Measurements from ENCODE around the gene MED23.

The MED23 gene, protein sequence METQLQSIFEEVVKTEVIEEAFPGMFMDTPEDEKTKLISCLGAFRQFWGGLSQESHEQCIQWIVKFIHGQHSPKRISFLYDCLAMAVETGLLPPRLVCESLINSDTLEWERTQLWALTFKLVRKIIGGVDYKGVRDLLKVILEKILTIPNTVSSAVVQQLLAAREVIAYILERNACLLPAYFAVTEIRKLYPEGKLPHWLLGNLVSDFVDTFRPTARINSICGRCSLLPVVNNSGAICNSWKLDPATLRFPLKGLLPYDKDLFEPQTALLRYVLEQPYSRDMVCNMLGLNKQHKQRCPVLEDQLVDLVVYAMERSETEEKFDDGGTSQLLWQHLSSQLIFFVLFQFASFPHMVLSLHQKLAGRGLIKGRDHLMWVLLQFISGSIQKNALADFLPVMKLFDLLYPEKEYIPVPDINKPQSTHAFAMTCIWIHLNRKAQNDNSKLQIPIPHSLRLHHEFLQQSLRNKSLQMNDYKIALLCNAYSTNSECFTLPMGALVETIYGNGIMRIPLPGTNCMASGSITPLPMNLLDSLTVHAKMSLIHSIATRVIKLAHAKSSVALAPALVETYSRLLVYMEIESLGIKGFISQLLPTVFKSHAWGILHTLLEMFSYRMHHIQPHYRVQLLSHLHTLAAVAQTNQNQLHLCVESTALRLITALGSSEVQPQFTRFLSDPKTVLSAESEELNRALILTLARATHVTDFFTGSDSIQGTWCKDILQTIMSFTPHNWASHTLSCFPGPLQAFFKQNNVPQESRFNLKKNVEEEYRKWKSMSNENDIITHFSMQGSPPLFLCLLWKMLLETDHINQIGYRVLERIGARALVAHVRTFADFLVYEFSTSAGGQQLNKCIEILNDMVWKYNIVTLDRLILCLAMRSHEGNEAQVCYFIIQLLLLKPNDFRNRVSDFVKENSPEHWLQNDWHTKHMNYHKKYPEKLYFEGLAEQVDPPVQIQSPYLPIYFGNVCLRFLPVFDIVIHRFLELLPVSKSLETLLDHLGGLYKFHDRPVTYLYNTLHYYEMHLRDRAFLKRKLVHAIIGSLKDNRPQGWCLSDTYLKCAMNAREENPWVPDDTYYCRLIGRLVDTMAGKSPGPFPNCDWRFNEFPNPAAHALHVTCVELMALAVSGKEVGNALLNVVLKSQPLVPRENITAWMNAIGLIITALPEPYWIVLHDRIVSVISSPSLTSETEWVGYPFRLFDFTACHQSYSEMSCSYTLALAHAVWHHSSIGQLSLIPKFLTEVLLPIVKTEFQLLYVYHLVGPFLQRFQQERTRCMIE (N-terminal part only)

GRCh38 chr6:131627724-131628682 is at the start of gene MED23:
Gene MED23 (minus strand): TSS chr6:131628242. CDS start chr6:131628049, 193 bp downstream.
- no peak for FAIRE-seq

DNA sequence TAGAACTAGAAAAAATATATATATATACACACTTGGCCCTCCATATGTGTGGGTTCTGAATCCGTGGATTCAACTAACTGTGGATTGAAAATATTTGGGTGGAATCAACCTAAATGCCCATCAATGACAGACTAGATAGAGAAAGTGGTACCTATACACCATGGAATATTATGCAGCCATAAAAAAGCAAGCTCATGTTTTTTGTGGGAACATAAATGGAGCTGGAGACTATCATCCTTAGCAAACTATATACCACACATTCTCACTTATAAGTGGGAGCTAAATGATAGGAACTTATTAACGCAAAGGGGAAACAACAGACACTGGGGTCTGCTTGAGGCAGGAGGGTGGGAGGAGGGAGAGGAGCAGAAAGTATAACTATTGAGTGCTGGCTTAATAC is 45.1 kb upstream of the MED23 start:
- no peak for FAIRE-seq

DNA sequence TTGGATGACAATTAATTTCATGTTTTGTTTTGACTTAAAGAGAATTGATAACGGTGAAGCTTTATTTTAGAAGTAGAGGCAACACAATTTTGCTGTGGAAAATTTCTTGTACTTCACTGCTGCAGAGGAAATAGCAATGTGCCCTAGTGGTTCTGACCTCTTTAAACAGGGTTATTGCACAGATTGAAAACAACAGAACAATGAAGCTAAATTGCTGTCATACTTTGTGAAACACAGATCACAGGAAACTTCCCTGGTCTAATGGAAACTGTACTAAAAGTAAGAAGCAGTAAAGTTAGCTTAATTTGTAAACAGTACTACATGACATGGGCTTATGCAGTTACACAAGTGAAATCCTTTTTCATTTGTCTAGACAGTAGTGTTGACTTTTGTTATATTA is 41.8 kb upstream of the MED23 start:
- no peak for FAIRE-seq

DNA sequence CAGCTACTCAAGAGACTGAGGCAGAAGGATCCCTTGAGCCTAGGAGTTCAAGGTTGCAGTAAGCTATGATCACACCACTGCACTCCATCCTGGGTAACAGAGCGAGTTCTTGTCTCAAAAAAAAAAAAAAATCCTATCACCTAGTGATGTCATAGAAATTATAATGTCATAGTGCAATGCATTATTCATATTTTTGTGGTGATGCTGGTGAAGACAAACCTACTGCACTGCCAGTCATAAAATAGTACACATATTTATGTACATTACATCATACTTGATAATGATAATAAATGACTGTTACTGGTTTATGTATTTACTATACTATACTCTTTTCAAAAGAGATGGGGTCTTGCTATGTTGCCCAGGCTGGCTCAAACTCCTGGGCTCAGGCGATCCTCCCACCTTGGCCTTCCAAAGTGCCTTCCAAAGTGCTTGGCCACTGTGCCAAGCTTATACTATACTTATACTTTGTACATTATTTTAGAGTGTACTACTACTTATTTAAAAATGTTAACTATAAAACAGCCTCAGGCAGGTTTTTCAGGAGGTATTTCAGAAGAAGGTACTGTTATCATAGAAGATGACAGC is 35.6 kb upstream of the MED23 start:
- no peak for FAIRE-seq

DNA sequence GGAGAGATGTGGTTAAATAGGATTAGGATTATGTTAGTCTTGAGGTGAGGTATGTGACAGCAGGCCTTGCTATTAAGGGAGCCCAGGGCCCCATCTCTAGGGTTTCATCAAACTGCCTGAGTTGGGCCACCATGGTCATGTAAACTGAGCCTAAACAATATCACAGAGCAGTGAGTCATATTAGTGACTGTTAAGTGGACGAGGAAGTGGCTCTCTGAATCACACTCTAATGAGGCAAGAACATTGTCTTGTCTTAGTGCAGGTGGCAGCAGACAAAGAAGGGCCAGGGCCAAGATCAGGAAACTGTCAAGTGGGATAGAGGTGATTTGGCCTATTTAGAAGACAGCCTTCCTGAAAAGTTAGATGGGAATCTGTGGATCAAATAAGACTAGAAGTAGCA is 32.2 kb upstream of the MED23 start:
- no peak for FAIRE-seq

DNA sequence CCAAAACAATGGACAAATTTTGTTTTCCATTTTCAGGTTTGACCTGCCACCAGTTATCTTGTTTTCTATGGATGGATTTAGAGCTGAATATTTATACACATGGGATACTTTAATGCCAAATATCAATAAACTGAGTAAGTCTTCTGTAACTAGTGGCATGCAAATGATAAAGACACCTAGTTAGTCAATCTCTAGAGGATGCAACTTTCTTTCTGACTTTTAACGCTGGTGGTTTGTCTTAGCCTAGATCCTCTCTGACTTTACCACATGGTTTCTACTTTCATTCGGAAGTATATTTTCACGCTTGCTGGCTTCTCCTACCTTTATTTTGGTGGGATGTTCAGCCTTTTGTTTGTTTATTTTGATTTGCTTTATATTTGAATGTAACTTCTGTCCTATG is 30.2 kb upstream of the MED23 start:
- no peak for FAIRE-seq

DNA sequence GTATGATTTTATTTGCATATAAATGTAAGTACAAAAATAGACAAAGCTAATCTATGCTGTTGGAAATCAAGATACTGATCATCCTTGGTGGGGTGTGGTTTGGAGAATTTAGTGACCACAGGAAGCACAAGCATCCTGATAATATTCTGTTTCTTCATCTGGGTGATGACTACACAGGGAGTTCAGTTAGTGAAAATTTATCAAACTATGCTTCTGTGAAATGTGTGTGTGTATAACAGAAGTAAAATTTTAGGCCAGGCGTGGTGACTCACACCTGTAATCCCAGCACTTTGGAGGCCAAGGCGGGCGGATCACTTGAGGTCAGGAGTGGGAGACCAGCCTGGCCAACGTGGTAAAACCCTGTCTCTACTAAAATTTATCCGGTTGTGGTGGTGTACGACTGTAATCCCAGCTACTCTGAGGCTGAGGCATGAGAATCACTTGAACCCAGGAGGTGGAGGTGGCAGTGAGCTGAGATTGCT is 29.6 kb upstream of the MED23 start:
- no peak for FAIRE-seq

DNA sequence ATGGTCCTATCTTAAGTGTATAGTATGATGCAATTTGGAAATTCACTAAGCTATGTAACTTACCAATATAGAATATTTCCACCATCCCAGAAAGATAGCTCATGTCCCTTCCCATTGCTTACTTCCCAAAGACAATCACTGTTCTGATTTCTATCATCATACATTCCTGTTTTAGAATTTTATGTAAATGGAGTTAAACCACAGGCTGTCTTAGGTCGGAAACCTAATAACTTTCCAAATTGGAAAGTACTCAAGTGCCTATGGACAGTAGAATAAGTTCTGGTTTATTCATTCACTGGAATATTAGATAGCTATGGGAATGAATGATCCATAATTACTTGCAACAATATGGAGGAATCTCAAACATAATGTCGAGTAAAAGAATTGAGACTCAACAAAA is 29.2 kb upstream of the MED23 start:
- FAIRE-seq, result no peak

DNA sequence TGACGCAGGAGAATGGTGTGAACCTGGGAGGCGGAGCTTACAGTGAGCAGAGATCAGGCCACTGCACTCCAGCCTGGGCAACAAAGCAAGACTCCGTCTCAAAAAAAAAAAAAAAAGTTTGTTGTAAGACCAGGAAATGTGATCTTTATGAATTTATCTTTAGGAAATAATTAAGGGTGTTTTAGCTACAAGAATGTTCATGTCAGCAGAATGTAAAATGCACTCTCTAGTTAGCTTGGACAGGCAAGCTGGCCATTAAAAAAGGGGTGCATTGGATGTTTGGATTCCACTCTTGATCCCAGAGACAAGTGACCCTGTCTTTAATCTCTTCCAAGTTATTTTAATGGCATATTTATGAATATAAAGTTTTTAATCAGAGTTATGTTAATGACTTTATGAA is 28.6 kb upstream of the MED23 start:
- no peak for FAIRE-seq

GRCh38 chr6:131655951-131656350 is 27.9 kb upstream of the MED23 start:
- FAIRE-seq, result no peak

- FAIRE-seq, result no peak
Observed at GRCh38 chr6:131655387-131655786, 27.3 kb upstream of the MED23 start.

GRCh38 chr6:131654326-131654725 is 26.3 kb upstream of the MED23 start:
- no peak for FAIRE-seq

- FAIRE-seq, result no peak
Observed at GRCh38 chr6:131652472-131652871, 24.4 kb upstream of the MED23 start.

DNA sequence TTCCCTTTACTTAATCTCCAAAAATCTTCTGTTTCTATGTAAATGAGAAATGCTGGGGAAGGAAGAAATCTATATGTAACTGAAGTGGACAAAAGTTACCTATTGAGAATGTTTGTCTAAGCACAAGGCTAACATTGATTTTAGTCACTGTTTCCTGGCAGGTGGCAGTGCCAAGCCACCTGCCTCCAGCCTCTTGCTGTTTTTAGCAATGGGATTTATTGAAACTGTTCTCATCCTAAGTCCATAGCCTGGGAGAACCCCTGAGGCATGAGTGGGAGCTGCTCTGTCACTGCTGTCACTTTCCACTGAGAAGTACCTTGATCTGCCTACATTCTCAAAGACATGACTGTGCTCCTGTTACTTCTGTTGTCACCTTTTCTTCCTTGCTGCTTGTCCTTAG is 23.7 kb upstream of the MED23 start:
- no peak for FAIRE-seq

- FAIRE-seq, result no peak
Observed at GRCh38 chr6:131646249-131646670, 18.2 kb upstream of the MED23 start.

- FAIRE-seq, result no peak
Observed at GRCh38 chr6:131645846-131646245, 17.8 kb upstream of the MED23 start.

GRCh38 chr6:131644921-131645320 is 16.9 kb upstream of the MED23 start:
- no peak for FAIRE-seq

DNA sequence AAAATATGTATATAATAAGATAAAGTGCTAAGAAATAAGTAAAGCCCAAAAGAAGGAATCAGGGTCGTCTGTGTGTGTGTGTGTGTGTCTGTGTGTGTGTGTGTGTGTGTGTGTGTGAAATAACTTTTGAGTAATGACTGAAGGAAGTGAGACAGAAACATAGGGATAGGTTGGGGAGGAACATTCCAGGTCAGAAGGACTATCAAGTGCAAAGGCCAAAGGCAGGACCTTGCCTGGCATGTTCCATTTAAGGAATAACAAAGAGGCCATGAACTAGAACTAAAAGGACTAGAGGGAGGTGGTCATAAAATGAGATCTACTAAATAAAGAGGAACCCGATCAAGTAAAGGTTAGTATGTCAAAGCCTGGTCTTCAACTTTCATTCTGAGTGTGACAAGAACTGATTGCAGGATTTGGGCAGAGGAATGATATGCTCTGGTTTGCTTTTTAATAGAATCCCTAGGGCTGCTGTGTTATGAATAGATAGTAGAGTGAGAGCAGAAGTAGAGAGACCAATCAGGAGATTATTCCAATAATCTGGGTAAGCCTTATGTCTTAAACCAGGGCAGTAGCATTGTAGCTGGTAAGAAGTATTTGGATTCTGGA is 15.9 kb upstream of the MED23 start:
- no peak for FAIRE-seq

GRCh38 chr6:131642987-131643611 is 15.1 kb upstream of the MED23 start:
- FAIRE-seq, result no peak

DNA sequence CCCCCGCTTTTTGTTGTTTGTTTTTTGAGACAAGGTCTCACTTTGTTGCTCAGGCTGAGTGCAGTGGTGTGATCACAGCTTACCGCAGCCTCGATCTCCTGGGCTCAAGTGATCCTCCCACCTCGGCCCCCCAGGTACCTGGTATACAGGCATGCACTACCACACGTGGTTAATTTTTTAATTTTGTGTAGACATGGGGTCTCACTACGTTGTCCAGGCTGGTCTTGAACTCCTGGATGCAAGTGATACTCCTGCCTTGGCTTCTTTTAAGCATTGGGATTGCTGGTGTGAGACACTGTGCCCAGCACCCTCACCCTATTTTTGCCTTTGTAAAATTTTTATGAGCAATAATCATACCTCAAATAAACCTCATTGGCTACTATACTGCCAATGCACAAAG is 14.5 kb upstream of the MED23 start:
- FAIRE-seq, result no peak

GRCh38 chr6:131641554-131641953 is 13.5 kb upstream of the MED23 start:
- FAIRE-seq, result no peak

Measured in TTC549 (cell line).